Measurements from ENCODE around the gene NEDD8. TPM values are rescaled to one million over a fixed set of nuclear protein-coding genes. Genes with fewer than 3 reads are reported as not detected.
A peak's percentile ranks its signal among the peaks of the same experiment; 100 is the strongest.

Gene NEDD8
- total RNA-seq, 4 donors from 2014 or later = 149 to 317 (median 172) TPM

GRCh38 chr14:24258548-24259265 is 26.5 kb upstream of the NEDD8 start:
- Histone ChIP-seq H3K27ac (peak overlapping the region in 1 of 3 donors; percentile 56), H3K36me3 (no peaks in the 10 kb centered on the region), H3K4me1 (peaks cover 15 to 16% of the 10 kb centered on the region in 2 donors), H3K4me3 (replicated peaks in 1 of 3) (no peak overlapping the region), H3K9me3 (no peaks in the 10 kb centered on the region), H3K27me3 (no peaks in the 10 kb centered on the region)
- WGBS, 2 donors = 90 to 95% methylated on average over 17 to 18 of the region's 18 CpGs
- DNase-seq = no peak
- no peak for TF ChIP-seq CTCF (IDR thresholded peaks at IDR 0.05)
- no peak for TF ChIP-seq POLR2A (IDR thresholded peaks at IDR 0.05)
- intact Hi-C loops (cut with DNase I) = no loop called here

GRCh38 chr14:24258119-24258518 is 26.0 kb upstream of the NEDD8 start:
- 89 to 90% methylated on average over 9 of the region's 9 CpGs for WGBS, 2 donors

GRCh38 chr14:24256960-24257359 is 24.8 kb upstream of the NEDD8 start:
- intact Hi-C loops (cut with DNase I) = no loop called here
- no peak for DNase-seq
- Histone ChIP-seq H3K27ac (no peak overlapping the region), H3K36me3 (no peaks in the 10 kb centered on the region), H3K4me1 (peaks cover 15 to 16% of the 10 kb centered on the region in 2 donors), H3K9me3 (no peaks in the 10 kb centered on the region), H3K4me3 (replicated peaks in 1 of 3) (no peak overlapping the region), H3K27me3 (no peaks in the 10 kb centered on the region)
- TF ChIP-seq CTCF (IDR thresholded peaks at IDR 0.05) = no peak
- no peak for TF ChIP-seq POLR2A (IDR thresholded peaks at IDR 0.05)
- WGBS, 2 donors = 74 to 79% methylated on average over 4 of the region's 4 CpGs

More at GRCh38 chr14:24258119-24258518, 26.0 kb upstream of the NEDD8 start:
- intact Hi-C loops (cut with DNase I) = no loop called here
- H3K27me3 ChIP-seq = no peaks in the 10 kb centered on the region
- no peaks in the 10 kb centered on the region for H3K9me3 ChIP-seq
- H3K36me3 ChIP-seq = no peaks in the 10 kb centered on the region
- no peak for DNase-seq
- peaks cover 15 to 16% of the 10 kb centered on the region in 2 donors for H3K4me1 ChIP-seq
- no peak for TF ChIP-seq CTCF (IDR thresholded peaks at IDR 0.05)
- no peak for TF ChIP-seq POLR2A (IDR thresholded peaks at IDR 0.05)
- H3K4me3 ChIP-seq (replicated peaks in 1 of 3) = no peak overlapping the region
- no peak overlapping the region for H3K27ac ChIP-seq

- DNase-seq = no peak
- Histone ChIP-seq H3K4me3 (replicated peaks in 1 of 3) (no peak overlapping the region), H3K27me3 (no peaks in the 10 kb centered on the region), H3K9me3 (no peaks in the 10 kb centered on the region), H3K36me3 (no peaks in the 10 kb centered on the region), H3K4me1 (peaks cover 15 to 16% of the 10 kb centered on the region in 2 donors), H3K27ac (no peak overlapping the region)
- TF ChIP-seq CTCF (IDR thresholded peaks at IDR 0.05) = no peak
- no peak for TF ChIP-seq POLR2A (IDR thresholded peaks at IDR 0.05)
- intact Hi-C loops (cut with DNase I) = no loop called here
- WGBS, 2 donors = 93 to 98% methylated on average over 11 to 12 of the region's 12 CpGs
These were observed 24.0 kb upstream of the NEDD8 start for GRCh38 chr14:24255931-24256711.

- no peak overlapping the region for H3K27ac ChIP-seq
- intact Hi-C loops (cut with DNase I) = no loop called here
- no peak overlapping the region for H3K4me3 ChIP-seq (replicated peaks in 1 of 3)
- H3K36me3 ChIP-seq = no peaks in the 10 kb centered on the region
- no peaks in the 10 kb centered on the region for H3K9me3 ChIP-seq
- WGBS, 2 donors = 93% methylated on average over 7 to 8 of the region's 8 CpGs
- H3K27me3 ChIP-seq = no peaks in the 10 kb centered on the region
- peaks cover 15 to 16% of the 10 kb centered on the region in 2 donors for H3K4me1 ChIP-seq
- TF ChIP-seq CTCF (IDR thresholded peaks at IDR 0.05) (no peak), POLR2A (IDR thresholded peaks at IDR 0.05) (no peak)
- no peak for DNase-seq
These were observed 23.3 kb upstream of the NEDD8 start for GRCh38 chr14:24255438-24255837.
